Measurements from ENCODE around the gene RNF215. TPM values are rescaled to one million over a fixed set of nuclear protein-coding genes. Genes with fewer than 3 reads are reported as not detected.
A peak's percentile ranks its signal among the peaks of the same experiment; 100 is the strongest.

RNF215 gene
- total RNA-seq, 1 donor from 2014 or later: 24.5 TPM

GRCh38 chr22:30334646-30335045 is 52.6 kb downstream of the RNF215 start:
- peaks cover 69% of the 10 kb centered on the region for H3K36me3 ChIP-seq (ENCODE audit: insufficient read depth, low read length)
- H3K9me3 Mint-ChIP-seq (ENCODE audit: unreplicated experiment): no peaks in the 10 kb centered on the region
- H3K9ac ChIP-seq (ENCODE audit: low read length): no peak overlapping the region
- H3K9me3 ChIP-seq (ENCODE audit: insufficient read depth, low read depth, low read length): no peaks in the 10 kb centered on the region
- H3K27ac Mint-ChIP-seq (ENCODE audit: unreplicated experiment): no peak overlapping the region
- TF ChIP-seq, protein P1, sequence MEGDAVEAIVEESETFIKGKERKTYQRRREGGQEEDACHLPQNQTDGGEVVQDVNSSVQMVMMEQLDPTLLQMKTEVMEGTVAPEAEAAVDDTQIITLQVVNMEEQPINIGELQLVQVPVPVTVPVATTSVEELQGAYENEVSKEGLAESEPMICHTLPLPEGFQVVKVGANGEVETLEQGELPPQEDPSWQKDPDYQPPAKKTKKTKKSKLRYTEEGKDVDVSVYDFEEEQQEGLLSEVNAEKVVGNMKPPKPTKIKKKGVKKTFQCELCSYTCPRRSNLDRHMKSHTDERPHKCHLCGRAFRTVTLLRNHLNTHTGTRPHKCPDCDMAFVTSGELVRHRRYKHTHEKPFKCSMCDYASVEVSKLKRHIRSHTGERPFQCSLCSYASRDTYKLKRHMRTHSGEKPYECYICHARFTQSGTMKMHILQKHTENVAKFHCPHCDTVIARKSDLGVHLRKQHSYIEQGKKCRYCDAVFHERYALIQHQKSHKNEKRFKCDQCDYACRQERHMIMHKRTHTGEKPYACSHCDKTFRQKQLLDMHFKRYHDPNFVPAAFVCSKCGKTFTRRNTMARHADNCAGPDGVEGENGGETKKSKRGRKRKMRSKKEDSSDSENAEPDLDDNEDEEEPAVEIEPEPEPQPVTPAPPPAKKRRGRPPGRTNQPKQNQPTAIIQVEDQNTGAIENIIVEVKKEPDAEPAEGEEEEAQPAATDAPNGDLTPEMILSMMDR (IDR thresholded peaks at IDR 0.05; ENCODE audit: insufficient read depth, low read depth, low read length): no peak
- no peak for TF ChIP-seq EZH2 (IDR thresholded peaks at IDR 0.05; ENCODE audit: insufficient read depth, low read length)
- no peaks in the 10 kb centered on the region for H3K27me3 Mint-ChIP-seq (ENCODE audit: low read depth, unreplicated experiment)
- no peak overlapping the region for H3K4me3 Mint-ChIP-seq (ENCODE audit: unreplicated experiment)
- no peak overlapping the region for H3K4me3 ChIP-seq (ENCODE audit: insufficient read depth, low read depth, low read length)
- peaks cover 32% of the 10 kb centered on the region for H4K20me1 ChIP-seq (ENCODE audit: insufficient read depth, low read length)
- no peaks in the 10 kb centered on the region for H3K4me1 ChIP-seq (ENCODE audit: insufficient read depth, low read length)
- DNase-seq (ENCODE audit: low read depth): no peak
- H3K27me3 ChIP-seq (ENCODE audit: insufficient read depth, low read length): no peaks in the 10 kb centered on the region
- no peak overlapping the region for H3K4me2 ChIP-seq (ENCODE audit: low read length)
- H3K79me2 ChIP-seq (ENCODE audit: insufficient read depth, low read length): no peaks in the 10 kb centered on the region
- H3K27ac ChIP-seq (ENCODE audit: low read depth, low read length): no peak overlapping the region
- H2AFZ ChIP-seq (ENCODE audit: low read depth, low read length): no peak overlapping the region
- FAIRE-seq: no peak
- H3K4me1 Mint-ChIP-seq (ENCODE audit: low read depth, unreplicated experiment): peaks cover 2% of the 10 kb centered on the region
- peaks cover 41% of the 10 kb centered on the region for H3K36me3 Mint-ChIP-seq (ENCODE audit: low read depth, unreplicated experiment)

DNA sequence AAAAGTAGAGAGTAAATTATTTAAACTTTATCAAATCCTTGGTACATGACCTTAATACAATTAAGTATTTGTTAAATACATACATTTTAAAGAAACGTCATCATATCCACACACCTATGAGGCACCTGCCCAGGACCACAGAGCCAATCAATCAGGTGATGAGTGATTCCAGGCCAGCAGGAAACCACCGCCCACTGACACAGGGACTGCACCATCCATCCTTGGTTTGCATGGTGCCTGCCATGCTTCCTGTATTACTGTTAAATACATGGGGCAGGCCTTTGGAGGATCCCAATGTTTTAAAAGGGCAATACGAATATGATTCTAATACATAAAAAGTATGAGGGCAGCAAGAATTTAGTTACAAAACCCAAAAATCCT is 53.5 kb downstream of the RNF215 start:
- no peaks in the 10 kb centered on the region for H3K4me1 ChIP-seq (ENCODE audit: insufficient read depth, low read length)
- H3K36me3 ChIP-seq (ENCODE audit: insufficient read depth, low read length): peaks cover 65% of the 10 kb centered on the region
- DNase-seq (ENCODE audit: low read depth) (no peak), FAIRE-seq (no peak)
- H3K79me2 ChIP-seq (ENCODE audit: insufficient read depth, low read length): no peaks in the 10 kb centered on the region
- H3K27ac Mint-ChIP-seq (ENCODE audit: unreplicated experiment): no peak overlapping the region
- H3K9ac ChIP-seq (ENCODE audit: low read length): no peak overlapping the region
- H3K4me1 Mint-ChIP-seq (ENCODE audit: low read depth, unreplicated experiment): peaks cover 3% of the 10 kb centered on the region
- peaks cover 37% of the 10 kb centered on the region for H3K36me3 Mint-ChIP-seq (ENCODE audit: low read depth, unreplicated experiment)
- peaks cover 30% of the 10 kb centered on the region for H4K20me1 ChIP-seq (ENCODE audit: insufficient read depth, low read length)
- H3K4me3 ChIP-seq (ENCODE audit: insufficient read depth, low read depth, low read length): no peak overlapping the region
- H3K4me2 ChIP-seq (ENCODE audit: low read length): no peak overlapping the region
- H2AFZ ChIP-seq (ENCODE audit: low read depth, low read length): no peak overlapping the region
- no peaks in the 10 kb centered on the region for H3K9me3 ChIP-seq (ENCODE audit: insufficient read depth, low read depth, low read length)
- no peaks in the 10 kb centered on the region for H3K27me3 ChIP-seq (ENCODE audit: insufficient read depth, low read length)
- no peaks in the 10 kb centered on the region for H3K27me3 Mint-ChIP-seq (ENCODE audit: low read depth, unreplicated experiment)
- H3K4me3 Mint-ChIP-seq (ENCODE audit: unreplicated experiment): no peak overlapping the region
- no peak overlapping the region for H3K27ac ChIP-seq (ENCODE audit: low read depth, low read length)
- no peak for TF ChIP-seq EZH2 (IDR thresholded peaks at IDR 0.05; ENCODE audit: insufficient read depth, low read length)
- TF ChIP-seq, protein P1 (IDR thresholded peaks at IDR 0.05; ENCODE audit: insufficient read depth, low read depth, low read length): no peak
- H3K9me3 Mint-ChIP-seq (ENCODE audit: unreplicated experiment): no peaks in the 10 kb centered on the region

- no peaks in the 10 kb centered on the region for H3K79me2 ChIP-seq (ENCODE audit: insufficient read depth, low read length)
- Mint-ChIP-seq H3K36me3 (ENCODE audit: low read depth, unreplicated experiment) (peaks cover 34% of the 10 kb centered on the region), H3K27me3 (ENCODE audit: low read depth, unreplicated experiment) (no peaks in the 10 kb centered on the region), H3K4me3 (ENCODE audit: unreplicated experiment) (peak overlapping the region; percentile 41), H3K4me1 (ENCODE audit: low read depth, unreplicated experiment) (peaks cover 8% of the 10 kb centered on the region), H3K9me3 (ENCODE audit: unreplicated experiment) (no peaks in the 10 kb centered on the region), H3K27ac (ENCODE audit: unreplicated experiment) (peak overlapping the region; percentile 41)
- no peaks in the 10 kb centered on the region for H3K4me1 ChIP-seq (ENCODE audit: insufficient read depth, low read length)
- no peak overlapping the region for H3K27ac ChIP-seq (ENCODE audit: low read depth, low read length)
- FAIRE-seq (no peak), DNase-seq (ENCODE audit: low read depth) (no peak)
- H3K4me3 ChIP-seq (ENCODE audit: insufficient read depth, low read depth, low read length): no peak overlapping the region
- peaks cover 27% of the 10 kb centered on the region for H4K20me1 ChIP-seq (ENCODE audit: insufficient read depth, low read length)
- H3K27me3 ChIP-seq (ENCODE audit: insufficient read depth, low read length): no peaks in the 10 kb centered on the region
- H2AFZ ChIP-seq (ENCODE audit: low read depth, low read length): no peak overlapping the region
- TF ChIP-seq EZH2 (IDR thresholded peaks at IDR 0.05; ENCODE audit: insufficient read depth, low read length): no peak
- TF ChIP-seq, protein P1 (IDR thresholded peaks at IDR 0.05; ENCODE audit: insufficient read depth, low read depth, low read length): no peak
- no peaks in the 10 kb centered on the region for H3K9me3 ChIP-seq (ENCODE audit: insufficient read depth, low read depth, low read length)
- H3K36me3 ChIP-seq (ENCODE audit: insufficient read depth, low read length): peaks cover 62% of the 10 kb centered on the region
- H3K4me2 ChIP-seq (ENCODE audit: low read length): no peak overlapping the region
- H3K9ac ChIP-seq (ENCODE audit: low read length): no peak overlapping the region
Measured at GRCh38 chr22:30332994-30333706, 54.1 kb downstream of the RNF215 start.
